HCT116 (cell line): ENCODE data around the gene INSRR. TPM values are rescaled to one million over a fixed set of nuclear protein-coding genes. Genes with fewer than 3 reads are reported as not detected.

Experiments
- ATAC-seq: fragments of 200-7000 bp; cut with Tn5 transposase; 2 replicates; pipeline ENCODE4 v1.9.1; 2020; ENCODE audit warnings: mild to moderate bottlenecking, moderate library complexity
- BruUV-seq: library from RNA; stranded (reverse); fragments of 400-500 nt; replicated peaks from 2 replicates; lab custom pipeline; 2021; lab: Mats Ljungman, UMichigan
- CTCF ChIA-PET: fragments of 300-600 bp; sonication (Branson Sonifier 250); formaldehyde crosslinking; loops from one replicate; lab custom pipeline; 2021; ENCODE audit warnings: antibody characterized with exemption; lab: Charles Lee
- POLR2A ChIA-PET: fragments of 300-600, 350-600 bp; sonication (Branson Sonifier 250); formaldehyde crosslinking; loops from one replicate; lab custom pipeline; 2021; ENCODE audit warnings: antibody characterized with exemption; lab: Charles Lee
- RAD21 ChIA-PET, 2 experiments: fragments of 300-600 bp; sonication (Branson Sonifier 250); formaldehyde crosslinking; loops; one replicate each; lab custom pipeline; 2023; ENCODE audit warnings: low total read pairs in 2 of 2; ENCODE audit not compliant: uncharacterized antibody in 2 of 2, unreplicated experiment in 2 of 2, low non-redundant PET in 1 of 2; lab: Charles Lee
- DNase-seq: peaks from one replicate; pipeline ENCODE4 v3.0.0-alpha.2; 2010; ENCODE audit warnings: low read depth, low spot score
- H2AFZ ChIP-seq: fragments of 200-600 bp; shearing (Covaris generic), sonication (generic); 2 replicates; pipeline ENCODE4 v1.6.1; 2017; ENCODE audit warnings: low read depth, mixed run types, mixed read lengths, antibody characterized with exemption, low read length; ENCODE audit not compliant: poor library complexity, severe bottlenecking
- H3K27ac ChIP-seq: 2 replicates; pipeline ENCODE4 v1.5.1; 2012; ENCODE audit warnings: low read depth, low read length
- H3K27me3 ChIP-seq: fragments of 200-600 bp; sonication (generic); 2 replicates; pipeline ENCODE4 v1.6.1; 2016; ENCODE audit warnings: mixed run types, low read length, mixed read lengths; ENCODE audit not compliant: insufficient read depth
- H3K36me3 ChIP-seq, 2 experiments: fragments of 200-500 bp in 1 of 2; fragments of 200-600 bp in 1 of 2; sonication (Bioruptor generic) in 1 of 2; sonication (generic) in 1 of 2; 2 replicates each; pipeline versions ENCODE4 v1.5.1 to v1.6.1; 2014 to 2016; ENCODE audit warnings: low read length in 2 of 2, inconsistent platforms in 1 of 2, mixed read lengths in 1 of 2, mixed run types in 1 of 2; ENCODE audit not compliant: insufficient read depth in 2 of 2, control insufficient read depth in 1 of 2
- H3K4me1 ChIP-seq, 2 experiments: fragments of 200-600 bp in 1 of 2; sonication (generic) in 1 of 2; 2 replicates each; pipeline versions ENCODE4 v1.5.1 to v1.6.1; 2012 to 2017; ENCODE audit warnings: low read length in 2 of 2, inconsistent platforms in 1 of 2, mild to moderate bottlenecking in 1 of 2, mixed read lengths in 1 of 2, mixed run types in 1 of 2, moderate library complexity in 1 of 2; ENCODE audit not compliant: insufficient read depth in 2 of 2, control insufficient read depth in 1 of 2
- H3K4me2 ChIP-seq: fragments of 200-600 bp; sonication (generic); 2 replicates; pipeline ENCODE4 v1.6.1; 2017; ENCODE audit warnings: mixed run types, low read length, mixed read lengths
- H3K4me3 ChIP-seq, 2 experiments: fragments of 200-600 bp in 1 of 2; sonication (generic) in 1 of 2; replicated peaks in 1 of 2; 2 replicates each; pipeline ENCODE4 v1.5.1; 2011 to 2016; ENCODE audit warnings: low read length in 2 of 2, control low read depth in 1 of 2, low read depth in 1 of 2, mild to moderate bottlenecking in 1 of 2, mixed read lengths in 1 of 2, mixed run types in 1 of 2
- H3K79me2 ChIP-seq: fragments of 200-600 bp; sonication (generic); 2 replicates; pipeline ENCODE4 v1.6.1; 2017; ENCODE audit warnings: mild to moderate bottlenecking, mixed run types, low read length, moderate library complexity, mixed read lengths; ENCODE audit not compliant: insufficient read depth
- H3K9ac ChIP-seq: fragments of 200-600 bp; sonication (generic); 2 replicates; pipeline ENCODE4 v1.6.1; 2016; ENCODE audit warnings: low read length, mixed read lengths
- H3K9me2 ChIP-seq: fragments of 200-600 bp; sonication (generic), shearing (Covaris generic); 2 replicates; pipeline ENCODE4 v1.6.1; 2017; ENCODE audit warnings: mixed run types, mild to moderate bottlenecking, moderate library complexity; ENCODE audit not compliant: insufficient read depth
- H3K9me3 ChIP-seq, 2 experiments: fragments of 200-500 bp in 1 of 2; fragments of 200-600 bp in 1 of 2; sonication (Bioruptor generic) in 1 of 2; sonication (generic) in 1 of 2; 2 replicates each; pipeline ENCODE4 v1.6.1; 2014 to 2017; ENCODE audit warnings: low read length in 2 of 2, mixed read lengths in 2 of 2, inconsistent platforms in 1 of 2, low read depth in 1 of 2, mild to moderate bottlenecking in 1 of 2, mixed run types in 1 of 2, moderate library complexity in 1 of 2; ENCODE audit not compliant: control insufficient read depth in 1 of 2, insufficient read depth in 1 of 2
- H4K20me1 ChIP-seq: fragments of 200-600 bp; sonication (generic), shearing (Covaris generic); 2 replicates; pipeline ENCODE4 v1.6.1; 2017; ENCODE audit warnings: mixed run types, mild to moderate bottlenecking, moderate library complexity; ENCODE audit not compliant: insufficient read depth
- EGR1 ChIP-seq: IDR thresholded peaks from 2 replicates; pipeline ENCODE4 v1.6.1; 2012; ENCODE audit warnings: low read depth
- FOSL1 ChIP-seq: IDR thresholded peaks from 2 replicates; pipeline ENCODE4 v1.6.1; 2012; ENCODE audit warnings: low read depth
- RAD21 ChIP-seq: IDR thresholded peaks from 2 replicates; pipeline ENCODE4 v1.6.1; 2012; ENCODE audit warnings: low read depth, mild to moderate bottlenecking
- intact Hi-C: fragments of 100-400 bp; cut with micrococcal nuclease; formaldehyde crosslinking; loops from 2 replicates; pipeline ENCODE4 v1.10.0; 2022
- total RNA-seq: library from RNA; stranded (reverse); gene quantifications from one replicate; pipeline ENCODE4 v1.2.1, GENCODE V29; 2021; ENCODE audit not compliant: unreplicated experiment
- TF ChIP-seq, protein P1 (sequence below), 3 experiments: fragments of 200-600 bp in 1 of 3; sonication (generic) in 1 of 3; IDR thresholded peaks in 2 of 3; conservative IDR thresholded peaks in 1 of 3; 2 replicates each; pipeline ENCODE4 v1.5.1; 2012 to 2017; ENCODE audit warnings: low read depth in 2 of 3, low read length in 2 of 3, antibody characterized with exemption in 1 of 3, borderline replicate concordance in 1 of 3, control low read depth in 1 of 3, mild to moderate bottlenecking in 1 of 3, mixed read lengths in 1 of 3, mixed run types in 1 of 3, moderate library complexity in 1 of 3; ENCODE audit not compliant: insufficient read depth in 1 of 3

INSRR gene
- total RNA-seq, 1 experiment from 2014 or later, result not detected

DNA sequence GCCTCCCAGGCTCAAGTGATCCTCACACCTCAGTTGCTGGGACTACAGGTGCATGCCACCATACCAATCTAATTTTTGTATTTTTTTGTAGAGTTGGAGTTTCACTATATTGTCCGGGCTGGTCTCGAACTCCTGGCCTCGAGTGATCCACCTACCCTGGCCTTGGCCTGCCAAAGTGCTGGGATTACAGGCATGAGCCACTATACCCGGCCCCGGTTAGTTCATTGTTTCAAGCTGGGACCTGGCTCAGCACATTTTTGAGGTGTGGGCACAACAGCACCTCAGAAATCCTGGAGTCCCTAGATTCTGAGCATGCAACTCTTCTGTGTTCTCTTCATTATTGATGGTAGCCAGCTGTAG is 63.6 kb downstream of the INSRR start:
- ChIA-PET RAD21 (no interaction called here), POLR2A (no interaction called here), CTCF (interaction anchor here (1.2 to 1.5 kb wide), 2 partner anchors 65 to 69 kb away, joined by 3 to 6 read pairs; partner anchors contain the start of gene NTRK1)
- H3K4me3 ChIP-seq, result no peak overlapping the region
- no peak overlapping the region for H3K9ac ChIP-seq
- H2AFZ ChIP-seq, result no peak overlapping the region
- DNase-seq (no peak), ATAC-seq (no peak)
- 0 out of 2 replicates have a peak, but pooled peaks cover 4% of the 10 kb centered on the region for H4K20me1 ChIP-seq
- no peak overlapping the region for H3K27ac ChIP-seq
- intact Hi-C loops, result loop anchor here (5.0 kb wide), 1 partner anchor 132 kb away; no protein-coding TSS in a partner anchor
- no TSS peak for BruUV-seq
- TF ChIP-seq FOSL1 (no peak), EGR1 (no peak)
- no peaks in the 10 kb centered on the region for H3K9me3 ChIP-seq
- peaks cover 2 to 8% of the 10 kb centered on the region in 2 experiments; a peak in 2 of 4 replicates for H3K4me1 ChIP-seq
- no peak overlapping the region for H3K4me2 ChIP-seq
- H3K27me3 ChIP-seq, result no peaks in the 10 kb centered on the region
- no peaks in the 10 kb centered on the region for H3K9me2 ChIP-seq
- H3K36me3 ChIP-seq, result peaks cover 69 to 72% of the 10 kb centered on the region in 2 experiments
- peaks cover 13% of the 10 kb centered on the region; the same call in 1 of the 2 replicates for H3K79me2 ChIP-seq

DNA sequence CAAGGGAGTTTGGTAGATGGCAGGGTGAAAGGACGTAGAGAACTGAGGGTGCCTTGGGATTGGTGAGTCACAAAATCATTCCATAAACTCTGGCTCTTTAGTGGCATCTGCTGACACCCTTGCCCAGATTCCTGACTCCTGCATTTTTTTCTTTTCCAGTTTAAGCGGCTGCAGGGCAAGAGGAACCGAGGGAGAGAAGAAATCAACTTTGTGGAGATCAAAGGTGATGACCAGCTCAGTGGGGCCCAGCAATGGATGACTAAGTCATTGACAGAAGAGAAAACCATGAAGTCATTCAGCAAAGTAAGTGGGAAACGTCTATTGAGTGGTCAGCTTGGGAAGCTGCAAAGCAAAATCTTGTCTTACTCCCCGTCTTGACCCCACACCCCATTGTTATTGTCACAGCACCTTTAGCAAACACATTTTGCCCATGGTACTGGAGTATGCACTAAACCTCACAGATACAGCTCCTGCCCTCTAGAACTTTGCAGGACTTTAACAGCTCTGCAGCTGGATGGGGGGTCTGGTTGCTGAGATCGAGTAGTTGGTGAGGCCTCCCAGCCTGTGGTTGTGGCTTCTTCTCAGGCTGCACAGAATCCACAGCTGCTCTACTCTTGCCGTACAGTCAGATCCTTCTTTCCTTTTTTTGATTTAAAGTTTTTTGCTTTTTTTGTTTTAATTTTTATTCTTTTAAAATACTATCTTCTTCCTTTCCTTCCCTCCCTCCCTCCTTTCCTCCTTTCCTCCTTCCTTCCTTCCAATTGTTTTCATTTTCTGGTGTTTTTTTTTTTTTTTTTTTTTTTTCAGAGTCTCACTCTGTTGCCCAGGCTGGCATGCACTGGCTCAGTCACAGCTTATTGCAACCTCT is 64.2 kb downstream of the INSRR start:
- Histone ChIP-seq H4K20me1 (0 out of 2 replicates have a peak, but pooled peaks cover 4% of the 10 kb centered on the region), H3K27me3 (no peaks in the 10 kb centered on the region), H3K4me2 (no peak overlapping the region), H3K9me2 (no peaks in the 10 kb centered on the region), H3K4me3 (no peak overlapping the region), H3K27ac (no peak overlapping the region), H3K79me2 (peaks cover 17% of the 10 kb centered on the region), H3K9me3 (no peaks in the 10 kb centered on the region), H3K9ac (no peak overlapping the region), H3K36me3 (peaks cover 65 to 72% of the 10 kb centered on the region in 2 experiments), H3K4me1 (peaks cover 2 to 8% of the 10 kb centered on the region in 2 experiments; a peak in 2 of 4 replicates), H2AFZ (no peak overlapping the region)
- ChIA-PET POLR2A (no interaction called here), CTCF (interaction anchor here (1.6 kb wide), 1 partner anchor 65 kb away, joined by 6 read pairs; no protein-coding TSS in a partner anchor), RAD21 (no interaction called here)
- TF ChIP-seq RAD21, result no peak
- TF ChIP-seq, protein P1, sequence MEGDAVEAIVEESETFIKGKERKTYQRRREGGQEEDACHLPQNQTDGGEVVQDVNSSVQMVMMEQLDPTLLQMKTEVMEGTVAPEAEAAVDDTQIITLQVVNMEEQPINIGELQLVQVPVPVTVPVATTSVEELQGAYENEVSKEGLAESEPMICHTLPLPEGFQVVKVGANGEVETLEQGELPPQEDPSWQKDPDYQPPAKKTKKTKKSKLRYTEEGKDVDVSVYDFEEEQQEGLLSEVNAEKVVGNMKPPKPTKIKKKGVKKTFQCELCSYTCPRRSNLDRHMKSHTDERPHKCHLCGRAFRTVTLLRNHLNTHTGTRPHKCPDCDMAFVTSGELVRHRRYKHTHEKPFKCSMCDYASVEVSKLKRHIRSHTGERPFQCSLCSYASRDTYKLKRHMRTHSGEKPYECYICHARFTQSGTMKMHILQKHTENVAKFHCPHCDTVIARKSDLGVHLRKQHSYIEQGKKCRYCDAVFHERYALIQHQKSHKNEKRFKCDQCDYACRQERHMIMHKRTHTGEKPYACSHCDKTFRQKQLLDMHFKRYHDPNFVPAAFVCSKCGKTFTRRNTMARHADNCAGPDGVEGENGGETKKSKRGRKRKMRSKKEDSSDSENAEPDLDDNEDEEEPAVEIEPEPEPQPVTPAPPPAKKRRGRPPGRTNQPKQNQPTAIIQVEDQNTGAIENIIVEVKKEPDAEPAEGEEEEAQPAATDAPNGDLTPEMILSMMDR (IDR thresholded peaks at IDR 0.05 in 2 of 3, conservative IDR thresholded peaks at IDR 0.05 in 1 of 3; ENCODE audit: borderline replicate concordance in 1 of 3, insufficient read depth in 1 of 3, low read depth in 2 of 3, low read length in 2 of 3), result no peak
- BruUV-seq, result no TSS peak
- DNase-seq, result no peak
- intact Hi-C loops, result loop anchor here (5.0 kb wide), 1 partner anchor 133 kb away; no protein-coding TSS in a partner anchor
- ATAC-seq, result no peak

Other genes with a start within 250 kb of the INSRR start
- gene HAPLN2, start 239.7 kb downstream of the INSRR start, total RNA-seq, result 0.54 TPM
- gene BCAN, start 217.0 kb downstream of the INSRR start, total RNA-seq, result not detected
- gene NES, start 181.7 kb downstream of the INSRR start, total RNA-seq, result 8.4 TPM
- gene CRABP2, start 153.5 kb downstream of the INSRR start, total RNA-seq, result 209 TPM
- gene METTL25B, start 130.6 kb downstream of the INSRR start, total RNA-seq, result 36.5 TPM
- gene ISG20L2, start 130.4 kb downstream of the INSRR start, total RNA-seq, result 41.7 TPM
- 111 TPM for gene MRPL24, start 118.0 kb downstream of the INSRR start, total RNA-seq
- 304 TPM for gene HDGF, start 107.4 kb downstream of the INSRR start, total RNA-seq
- 78.1 TPM for gene PRCC, start 91.6 kb downstream of the INSRR start, total RNA-seq
- 4.8 TPM for gene SH2D2A, start 42.3 kb downstream of the INSRR start, total RNA-seq
- 0.89 TPM for gene NTRK1, start 1.7 kb upstream of the INSRR start, total RNA-seq
- gene PEAR1, start 34.6 kb upstream of the INSRR start, total RNA-seq, result 10.8 TPM
- gene LRRC71, start 61.5 kb upstream of the INSRR start, total RNA-seq, result not detected
- 28.9 TPM for gene ARHGEF11, start 186.6 kb upstream of the INSRR start, total RNA-seq
- not detected for gene ETV3L, start 240.7 kb upstream of the INSRR start, total RNA-seq